Epithelial cell of umbilical artery (primary cell): ENCODE results near the gene PKP1. TPM values are rescaled to one million over a fixed set of nuclear protein-coding genes. Genes with fewer than 3 reads are reported as not detected.

ENCODE experiments used
- total RNA-seq: library from RNA; depleted of rRNA; stranded (reverse); fragments of >200 nt; gene quantifications from 2 replicates; pipeline ENCODE4 v1.2.3, GENCODE V29; 2014

The PKP1 gene
- under 0.01 TPM in 1 of 2 replicates, not detected in the other for total RNA-seq

GRCh38 chr1:201282931-201283829 lies at the start of gene PKP1:
TSS of gene PKP1 (plus strand) at chr1:201283506. CDS start at chr1:201283703, 197 bp downstream.

GRCh38 chr1:201377611-201378092 lies 94.3 kb downstream of the PKP1 start, which contains the start of gene TNNT2:
TSS of gene TNNT2 (minus strand) at chr1:201377680. CDS start at chr1:201373254, 4,426 bp downstream.

Other genes starting within 250 kb of the PKP1 start
- not detected in 2 replicates for gene CACNA1S, start 171.1 kb upstream of the PKP1 start, total RNA-seq
- gene ASCL5, start 156.3 kb upstream of the PKP1 start, total RNA-seq: not detected in 2 replicates
- 66.9 and 75.5 TPM in 2 replicates for gene TMEM9, start 129.0 kb upstream of the PKP1 start, total RNA-seq
- under 0.01 and 0.15 TPM in 2 replicates for gene IGFN1, start 92.7 kb upstream of the PKP1 start, total RNA-seq
- not detected in 2 replicates for gene TNNT2, start 94.2 kb downstream of the PKP1 start, total RNA-seq
- gene LAD1, start 115.8 kb downstream of the PKP1 start, total RNA-seq: not detected in 2 replicates
- not detected in 2 replicates for gene TNNI1, start 138.2 kb downstream of the PKP1 start, total RNA-seq
- gene PHLDA3, start 185.7 kb downstream of the PKP1 start, total RNA-seq: 31.9 and 38.0 TPM in 2 replicates
- 688 and 952 TPM in 2 replicates for gene CSRP1, start 223.6 kb downstream of the PKP1 start, total RNA-seq